Mesenteric fat pad (tissue), 1 donor: ENCODE results near the gene ZFP92. TPM values are rescaled to one million over a fixed set of nuclear protein-coding genes. Genes with fewer than 3 reads are reported as not detected.

Experiments used
- DNase-seq: peaks from one replicate; pipeline ENCODE4 v3.0.0-alpha.2; 2020; ENCODE audit warnings: low spot score
- total RNA-seq: library from RNA; stranded (reverse); fragmentation: NEBNext Ultra II Directional; extraction: Animal tissue kit (Norgen Biotek cat#: 25700); gene quantifications from one replicate; pipeline ENCODE4 v1.2.1, GENCODE V29; 2021
- donor health status: DM: yes; HTN: yes; CAD: no.

The ZFP92 gene
- total RNA-seq, 1 donor from 2014 or later, result 5.4 TPM

DNA sequence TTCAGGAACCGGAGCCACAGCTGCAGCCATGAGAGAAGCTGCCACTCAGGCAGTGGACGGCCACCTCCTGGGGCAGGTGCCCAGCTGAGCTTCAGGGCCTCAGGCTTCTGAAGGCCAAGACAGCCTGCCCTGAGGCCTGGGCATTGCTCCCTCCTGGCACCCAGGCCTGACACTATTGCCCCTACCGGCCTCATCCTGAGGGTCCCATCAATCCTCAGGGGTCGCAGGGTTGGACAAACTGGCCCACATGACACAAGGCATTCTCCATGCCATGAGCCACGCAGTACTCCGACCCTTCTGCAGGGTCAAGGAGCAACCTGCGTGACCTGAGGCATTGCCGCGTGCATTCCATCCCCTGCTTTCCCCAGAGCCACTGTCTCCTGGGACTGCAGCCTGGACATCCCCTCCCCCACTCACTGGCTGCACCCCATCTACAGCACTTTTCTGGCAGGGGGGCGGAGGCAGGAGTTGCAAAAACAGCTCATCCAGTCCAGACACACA, 3.0 kb upstream of the ZFP92 start:
- DNase-seq, result no peak

DNA sequence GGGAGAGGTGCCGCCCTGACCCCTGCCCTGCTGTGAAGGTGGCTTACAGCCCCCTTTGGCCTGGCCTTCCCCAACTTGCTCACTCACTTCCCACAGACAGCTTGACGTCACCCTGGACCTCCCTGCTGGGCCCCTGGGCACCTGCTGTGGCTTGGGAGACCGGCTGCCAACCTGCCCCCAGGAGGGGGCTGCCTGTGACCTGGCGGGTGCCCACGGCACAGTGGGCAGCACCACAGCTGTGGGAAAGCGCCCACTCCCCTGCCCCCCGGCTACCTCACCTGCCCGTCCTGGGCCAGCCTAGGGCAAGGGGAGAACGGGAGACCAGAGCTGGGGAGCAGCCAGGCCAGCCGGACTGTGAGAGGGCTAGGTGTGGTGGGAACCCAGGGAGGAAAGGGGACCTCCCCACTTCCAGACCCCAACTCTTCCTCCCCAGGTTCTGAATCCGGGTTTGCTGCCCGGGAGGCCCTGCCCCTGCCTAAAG, 2.4 kb upstream of the ZFP92 start:
- DNase-seq, result no peak

DNA sequence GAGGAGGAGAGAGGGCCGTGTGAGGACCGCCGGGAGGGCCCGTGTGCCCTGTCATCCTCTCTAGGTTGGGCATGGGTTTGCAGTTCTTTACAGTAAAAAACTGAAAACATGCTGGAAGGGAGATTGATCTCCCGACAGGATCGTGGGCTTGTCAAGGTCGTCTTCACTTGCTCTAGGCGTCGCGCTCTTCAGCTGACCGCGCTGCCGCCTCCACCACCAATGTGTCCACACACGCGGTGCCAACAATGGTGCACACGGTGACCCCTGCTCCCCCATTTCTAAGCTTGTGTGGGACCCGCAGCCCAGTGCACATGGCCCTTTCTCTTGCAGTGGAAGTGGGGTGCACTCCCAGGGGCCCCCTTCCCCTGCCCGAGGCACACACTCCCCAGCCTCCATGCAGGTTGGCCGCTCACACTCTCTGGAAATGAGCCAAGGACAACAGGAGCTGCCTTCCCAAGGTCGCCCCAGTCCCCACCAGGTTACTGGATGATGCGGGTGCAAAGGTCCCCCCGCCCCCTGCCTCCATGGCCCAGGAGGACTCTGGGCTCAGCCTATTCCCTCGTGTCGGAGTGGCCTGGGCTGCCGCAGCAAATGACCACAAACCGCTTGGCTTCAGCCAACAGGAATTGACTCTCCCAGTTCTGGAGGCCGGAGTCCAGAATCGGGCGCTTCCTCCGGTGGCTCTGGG, 1.7 kb upstream of the ZFP92 start:
- no peak for DNase-seq

DNA sequence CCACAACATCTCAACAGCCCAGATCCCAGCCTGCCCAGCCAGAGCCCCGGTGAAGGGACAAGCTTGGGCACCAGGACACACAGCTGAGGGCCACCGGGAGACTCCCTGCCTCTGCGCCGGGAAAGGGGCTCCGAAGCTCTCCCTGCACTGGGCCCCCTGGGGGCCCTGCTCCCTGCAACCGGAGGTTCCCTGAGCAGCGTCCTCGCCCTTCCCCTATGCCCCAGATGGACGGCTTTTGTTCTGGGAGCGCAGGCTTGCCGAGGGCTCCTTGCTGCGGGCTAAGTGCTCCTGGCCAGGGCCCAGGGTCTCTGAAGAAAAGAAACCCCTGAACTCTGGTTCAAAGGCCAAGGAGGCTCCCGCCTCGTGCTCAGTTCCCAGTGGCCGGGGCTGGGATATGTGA, 899 bp upstream of the ZFP92 start:
- no peak for DNase-seq

DNA sequence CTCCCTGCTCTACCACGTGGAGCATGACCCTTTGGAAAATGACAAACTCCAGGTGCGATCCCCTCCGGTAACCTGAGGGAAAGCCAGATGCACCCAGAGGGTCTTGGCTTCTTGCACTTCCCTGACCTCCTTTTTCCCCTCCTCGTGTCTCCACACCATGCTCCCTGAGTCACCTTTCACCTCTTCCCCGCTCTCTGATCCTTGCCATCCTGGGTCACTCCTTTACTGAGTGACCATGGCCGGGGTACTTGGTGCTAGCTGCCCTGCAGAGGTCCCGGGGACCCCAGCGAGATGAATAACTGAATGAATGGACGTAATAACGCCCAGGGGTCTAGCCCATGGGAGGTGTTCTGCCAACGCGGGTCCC, 401 bp upstream of the ZFP92 start:
- no peak for DNase-seq

DNA sequence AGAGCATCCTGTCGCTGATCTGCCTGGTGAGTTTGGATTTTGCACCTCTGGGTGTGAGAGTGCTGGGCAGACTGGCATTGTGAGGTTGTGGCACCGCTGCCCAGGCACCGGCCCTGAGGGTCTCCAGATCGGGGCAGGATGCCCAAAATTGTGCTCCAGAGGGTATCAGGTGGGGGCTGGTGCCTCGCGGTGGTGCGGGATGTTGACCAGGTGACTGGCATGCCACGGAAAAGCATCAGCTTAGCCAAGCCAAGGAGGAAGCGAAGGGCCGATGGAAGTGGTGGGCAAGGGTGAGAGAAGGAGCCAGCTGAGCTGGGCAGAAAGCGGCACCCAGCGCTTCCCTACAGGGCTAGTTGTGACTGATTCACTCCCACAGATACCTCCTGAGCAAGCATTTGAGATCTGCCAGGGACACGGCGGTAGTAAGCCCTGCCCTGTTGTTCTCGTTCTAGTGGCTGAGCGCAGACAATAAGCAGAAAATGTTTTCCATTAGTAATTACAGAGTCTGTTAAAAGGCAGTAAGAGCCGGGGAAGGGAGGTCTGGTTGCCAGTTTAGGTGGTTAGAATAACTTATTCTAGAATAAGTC, 809 bp downstream of the ZFP92 start:
- no peak for DNase-seq

DNA sequence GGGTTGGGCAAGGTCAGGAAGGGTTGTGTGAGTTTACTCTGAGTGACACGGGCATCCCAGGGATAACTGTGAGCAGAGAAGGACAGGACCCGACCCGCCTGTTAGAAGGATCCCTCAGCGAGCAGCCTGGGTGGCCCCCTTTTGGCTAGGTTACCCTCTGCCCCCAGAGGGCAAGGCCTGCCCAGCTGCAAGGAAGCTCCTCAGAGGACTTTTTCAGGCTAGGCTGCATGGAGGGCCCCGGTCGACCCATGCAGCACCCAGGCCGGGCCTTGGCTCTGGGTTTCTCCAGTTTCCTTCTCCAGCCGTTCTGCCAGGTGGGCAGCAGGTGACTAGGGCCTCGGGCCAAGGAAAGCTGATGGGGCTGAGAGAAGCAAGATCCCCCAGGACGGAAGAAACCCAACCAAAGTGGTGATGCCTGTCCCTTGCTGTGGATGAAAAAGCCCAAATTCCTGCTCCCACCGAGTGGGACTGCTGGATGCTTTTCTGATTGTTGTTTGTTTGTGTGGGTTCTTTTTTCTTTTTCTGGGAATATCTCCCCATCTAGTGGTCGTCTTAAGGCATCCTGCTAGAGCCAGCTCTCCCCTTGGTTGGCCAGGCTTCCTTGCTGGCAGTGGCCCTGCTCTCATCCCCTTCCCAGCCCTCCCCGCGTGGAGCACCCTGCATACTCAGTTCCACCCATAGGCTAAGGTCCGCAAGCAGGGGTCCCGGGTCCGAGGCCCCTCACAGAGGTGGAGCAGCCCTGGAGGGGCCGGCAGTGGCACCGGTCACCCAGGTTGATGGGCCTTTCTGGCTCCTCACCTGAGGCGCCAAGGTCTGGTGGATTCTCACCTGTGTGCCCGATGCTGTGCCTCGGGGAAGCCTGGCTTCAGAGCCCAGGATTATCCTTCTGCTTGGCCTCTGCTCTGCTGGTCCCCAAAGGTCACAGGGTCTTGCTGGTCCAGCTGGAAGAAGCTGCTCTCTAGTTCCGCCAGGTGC, 1.8 kb downstream of the ZFP92 start:
- DNase-seq, result no peak

DNA sequence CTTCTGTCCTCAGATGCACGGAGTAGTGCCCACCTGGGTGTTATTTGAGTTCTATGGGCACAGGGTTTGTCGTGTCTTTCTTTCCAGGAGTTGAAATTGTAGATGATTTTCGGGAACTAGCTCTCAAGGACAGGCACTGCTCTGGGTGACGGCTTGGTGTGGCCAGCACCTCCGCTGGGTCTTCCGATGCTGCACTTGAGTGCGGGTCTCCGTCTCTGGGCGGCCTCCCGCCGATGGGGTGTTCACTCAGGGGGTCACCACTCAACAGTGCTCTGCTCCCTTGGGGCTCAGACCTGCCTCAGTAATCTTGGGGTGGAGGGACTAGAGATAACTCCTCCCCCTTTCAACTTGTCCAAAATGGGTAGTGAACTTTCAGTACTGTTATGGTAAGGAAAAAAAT, 2.5 kb downstream of the ZFP92 start:
- DNase-seq, result no peak

DNA sequence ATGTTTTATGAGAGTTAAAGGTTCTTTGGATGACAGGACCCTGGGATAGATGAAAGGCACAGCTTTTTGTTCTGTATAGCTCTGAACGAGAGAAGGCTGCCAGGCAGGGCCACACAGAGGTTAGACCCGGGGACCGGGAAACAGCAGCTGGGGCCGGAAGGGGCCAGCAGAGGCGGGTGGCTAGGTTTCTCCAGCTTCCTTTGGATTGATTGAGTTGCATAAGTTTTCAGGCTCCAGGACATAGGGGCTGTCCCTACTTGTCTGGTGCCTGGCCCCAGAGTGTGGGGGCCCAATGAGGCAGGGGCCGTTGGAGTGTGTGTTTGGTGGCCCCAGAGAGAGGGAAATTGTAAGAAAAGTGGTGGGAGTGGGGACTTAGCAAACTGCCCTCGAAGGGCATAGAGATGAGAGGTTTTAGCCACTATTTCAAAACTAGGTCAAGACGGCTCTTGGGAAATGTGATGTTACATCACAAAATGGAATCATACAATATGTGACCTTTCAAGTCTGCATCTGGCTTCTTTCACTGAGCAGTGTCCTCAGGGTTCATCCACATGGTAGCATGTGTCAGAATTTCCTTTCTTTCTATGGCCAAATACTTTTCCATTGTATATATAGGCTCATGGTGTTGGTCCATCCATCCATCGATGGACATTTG, 3.7 kb downstream of the ZFP92 start:
- DNase-seq, result no peak

DNA sequence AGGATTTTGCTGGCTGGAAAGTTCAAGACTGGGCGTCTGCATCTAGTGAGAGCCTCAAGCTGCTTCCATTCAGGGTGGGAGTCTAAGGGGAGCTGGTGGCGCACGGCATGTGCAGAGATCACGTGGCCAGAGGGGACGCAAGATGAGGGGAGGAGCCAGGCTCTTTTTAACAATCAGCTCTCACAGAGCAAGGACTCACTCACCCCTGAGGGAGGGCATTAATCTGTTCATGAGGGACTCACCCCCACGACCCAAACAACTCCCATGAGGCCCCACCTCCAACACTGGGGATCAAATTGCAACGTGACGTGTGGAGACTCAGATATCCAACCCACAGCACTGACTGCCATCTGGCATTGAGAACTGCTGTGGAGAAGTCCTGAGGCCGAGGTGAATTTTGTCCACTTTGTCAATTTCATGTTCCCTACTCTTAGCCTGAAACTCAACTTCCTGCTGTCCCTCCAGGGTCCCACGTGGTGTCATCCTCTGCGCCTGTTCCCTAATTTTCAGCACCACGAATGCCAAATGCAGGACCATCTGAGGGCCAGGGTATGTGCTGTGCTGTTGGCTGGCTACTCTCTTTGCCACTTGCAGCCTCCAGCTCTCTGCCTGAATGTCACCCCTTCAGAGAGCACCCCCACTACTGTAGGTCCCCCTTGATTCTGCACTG, 5.6 kb downstream of the ZFP92 start:
- no peak for DNase-seq

DNA sequence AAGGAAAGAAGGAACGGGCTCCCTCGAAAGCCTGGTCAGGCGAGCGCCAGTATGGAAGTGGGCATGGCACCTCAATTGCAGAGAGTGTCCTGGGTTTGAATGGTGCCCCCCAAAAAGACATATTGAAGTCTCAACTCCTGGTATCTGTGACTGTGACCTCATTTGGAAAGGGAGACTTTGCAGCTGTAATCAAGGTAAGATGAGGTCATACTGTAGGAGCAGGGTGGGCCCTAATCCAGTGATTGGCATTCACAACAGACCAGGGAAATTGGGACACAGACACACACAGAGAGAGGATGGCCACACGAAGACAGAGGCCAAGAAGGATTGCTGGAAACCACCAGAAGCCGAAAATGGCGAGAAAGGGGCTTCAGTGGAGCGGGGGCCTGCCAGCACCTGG, 6.4 kb downstream of the ZFP92 start:
- DNase-seq, result no peak

DNA sequence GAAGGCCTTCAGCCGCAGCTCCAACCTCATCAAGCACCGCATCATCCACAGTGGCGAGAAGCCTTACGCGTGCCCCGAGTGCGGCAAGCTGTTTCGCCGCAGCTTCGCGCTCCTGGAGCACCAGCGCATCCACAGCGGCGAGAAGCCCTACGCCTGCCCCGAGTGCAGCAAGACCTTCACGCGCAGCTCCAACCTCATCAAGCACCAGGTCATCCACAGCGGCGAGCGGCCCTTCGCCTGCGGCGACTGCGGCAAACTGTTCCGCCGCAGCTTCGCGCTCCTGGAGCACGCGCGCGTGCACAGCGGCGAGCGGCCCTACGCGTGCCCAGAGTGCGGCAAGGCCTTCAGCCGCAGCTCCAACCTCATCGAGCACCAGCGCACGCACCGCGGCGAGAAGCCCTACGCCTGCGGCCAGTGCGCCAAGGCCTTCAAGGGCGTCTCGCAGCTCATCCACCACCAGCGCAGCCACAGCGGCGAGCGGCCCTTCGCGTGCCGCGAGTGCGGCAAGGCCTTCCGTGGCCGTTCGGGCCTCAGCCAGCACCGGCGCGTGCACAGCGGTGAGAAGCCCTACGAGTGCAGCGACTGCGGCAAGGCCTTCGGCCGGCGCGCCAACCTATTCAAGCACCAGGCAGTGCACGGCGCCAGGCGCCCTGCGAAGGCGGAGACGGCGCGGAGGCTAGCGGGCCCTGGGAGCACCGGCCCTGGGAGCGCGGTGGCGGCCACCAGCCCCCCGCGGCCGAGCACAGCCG, 9.8 kb downstream of the ZFP92 start:
- DNase-seq, result no peak

DNA sequence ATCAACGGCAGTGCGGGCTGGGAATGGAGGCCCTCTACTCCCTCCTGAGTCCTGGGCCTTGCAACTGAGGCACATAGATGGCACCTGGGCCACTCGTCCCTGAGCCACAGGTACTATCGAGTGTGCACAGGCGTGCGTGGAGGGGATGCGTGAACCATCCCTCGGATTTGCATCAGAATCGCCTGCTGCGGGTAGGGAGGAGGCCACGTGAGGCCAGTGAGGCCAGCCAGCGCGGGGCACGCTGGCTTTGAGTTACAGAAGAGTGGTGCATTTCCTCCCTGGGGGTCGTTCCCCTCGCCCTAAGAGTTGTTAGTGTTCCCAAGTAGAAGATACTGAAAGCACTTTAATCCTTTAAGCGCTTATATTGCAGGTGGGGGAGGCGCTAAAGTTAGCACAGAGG, 10.6 kb downstream of the ZFP92 start:
- no peak for DNase-seq

DNA sequence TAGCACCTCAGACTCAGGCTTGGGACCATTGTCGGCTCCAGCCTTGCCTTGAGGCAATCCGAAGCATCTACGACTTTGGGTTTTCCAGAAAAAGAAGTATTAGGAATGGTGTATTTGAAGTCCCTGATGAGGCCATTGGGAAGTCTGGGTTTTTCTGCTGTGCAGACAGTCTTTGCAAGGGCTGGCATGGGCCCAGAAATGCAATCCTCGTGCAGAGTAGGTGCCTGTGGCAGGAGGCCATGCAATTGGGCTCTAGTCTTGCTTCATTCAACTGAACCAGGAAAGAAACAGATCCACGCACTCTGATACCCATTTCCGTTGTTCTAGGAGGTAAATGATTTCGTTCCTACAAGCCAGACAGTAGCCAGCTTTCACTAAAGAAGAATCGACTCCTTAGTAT, 12.4 kb downstream of the ZFP92 start:
- no peak for DNase-seq

DNA sequence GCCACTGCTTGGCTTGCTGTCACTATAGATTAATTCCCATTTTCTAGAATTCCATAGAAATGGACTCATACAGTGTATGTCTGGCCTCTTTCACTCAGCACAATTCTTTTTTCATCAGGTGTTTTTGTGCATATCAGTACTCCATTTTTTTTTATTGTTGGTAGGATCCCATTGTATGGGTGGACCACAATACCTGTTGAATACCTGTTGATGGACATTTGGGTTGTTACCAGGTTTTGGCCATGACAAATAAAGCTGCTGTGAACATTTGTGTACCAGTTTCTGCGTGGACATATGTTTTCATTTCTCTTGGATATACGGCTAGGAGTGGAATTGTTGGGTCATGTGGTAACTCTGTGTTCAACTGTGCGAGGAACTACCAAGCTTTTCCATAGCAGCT, 14.9 kb downstream of the ZFP92 start:
- no peak for DNase-seq

DNA sequence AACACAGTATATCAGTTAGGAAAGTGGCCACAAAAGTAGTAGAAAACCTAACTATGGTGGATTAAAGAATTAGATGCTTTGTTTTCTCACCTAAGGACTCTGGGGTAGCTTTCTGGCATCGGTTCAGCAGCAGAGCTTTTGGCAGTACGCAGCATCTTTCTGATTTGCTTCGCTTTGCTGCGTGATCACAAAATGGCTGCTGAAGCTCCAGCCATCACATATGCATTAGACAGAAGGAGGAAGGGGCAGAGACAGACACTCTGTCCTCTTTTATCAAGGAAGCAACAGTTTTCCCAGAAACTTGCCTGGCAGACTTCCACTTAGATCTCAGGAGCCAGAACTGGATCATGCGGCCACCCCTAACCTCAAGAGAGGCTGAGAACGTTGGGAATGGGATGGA, 19.5 kb downstream of the ZFP92 start:
- no peak for DNase-seq

DNA sequence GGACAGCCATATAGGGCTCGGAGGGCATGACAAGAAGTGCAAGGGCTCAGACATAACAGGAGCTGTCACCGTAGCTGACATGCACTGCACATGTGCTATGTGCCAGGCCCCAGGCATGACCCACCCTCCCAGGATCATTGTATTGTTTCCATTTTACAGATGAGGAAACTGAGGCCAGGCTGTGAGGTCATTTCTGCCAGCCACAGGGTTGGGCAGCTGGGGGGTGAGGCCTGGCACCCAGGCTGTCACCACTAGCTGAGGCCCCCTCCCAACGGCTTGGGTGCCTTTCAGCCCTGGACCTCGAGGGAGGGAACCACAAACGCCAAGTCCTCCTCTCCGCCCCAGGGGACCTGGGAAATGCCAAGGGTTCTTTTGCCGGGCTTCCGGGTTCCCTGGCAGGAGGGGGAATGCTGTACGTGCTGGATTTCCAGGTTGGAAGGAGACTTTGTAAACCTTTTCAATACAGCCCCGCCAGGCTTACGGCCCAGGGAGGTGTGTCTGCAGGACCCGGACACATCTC, 21.9 kb downstream of the ZFP92 start:
- no peak for DNase-seq

DNA sequence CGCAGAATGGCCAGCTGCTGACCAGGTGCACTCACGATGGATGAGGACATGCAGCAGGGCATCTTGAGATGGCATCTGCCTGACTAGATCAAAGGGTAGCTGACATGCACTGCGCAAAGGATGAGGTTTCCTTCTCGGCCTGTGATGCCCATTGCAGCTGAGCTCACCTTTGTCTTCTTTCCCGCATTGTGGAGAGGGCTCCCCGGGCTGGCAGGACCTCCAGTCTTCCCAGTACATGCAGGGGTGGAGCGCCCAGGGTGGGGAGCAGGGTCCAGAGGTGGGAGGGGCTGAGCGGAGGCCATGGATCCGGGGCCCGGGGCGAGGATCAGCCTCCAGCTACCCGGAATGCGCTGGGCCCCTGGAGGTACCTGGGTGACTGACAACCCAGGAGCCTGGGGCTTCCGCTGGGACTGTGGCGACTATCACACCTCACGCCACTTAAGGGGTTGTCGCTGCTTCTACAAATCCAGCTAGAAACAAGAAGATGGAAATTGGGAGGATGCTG, 22.6 kb downstream of the ZFP92 start:
- no peak for DNase-seq

DNA sequence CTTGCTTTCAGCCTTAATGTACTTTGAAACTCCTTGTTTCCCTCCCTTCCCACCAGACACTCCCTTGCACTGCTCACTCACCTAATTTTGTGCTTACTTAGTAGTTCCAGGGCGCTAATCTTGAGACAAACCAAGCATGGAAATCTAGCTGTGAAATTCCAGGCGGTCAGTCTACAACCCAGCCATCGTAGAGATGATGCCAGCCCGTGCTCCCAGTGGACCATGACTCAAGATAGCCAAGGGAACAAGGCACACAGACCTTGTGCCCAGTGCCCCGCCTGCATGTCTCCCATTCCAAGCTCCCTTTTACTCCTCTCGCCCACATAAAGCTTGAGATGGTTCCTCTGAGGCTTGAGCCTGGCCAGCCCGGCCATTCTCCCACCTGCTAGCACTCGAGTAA, 23.5 kb downstream of the ZFP92 start:
- no peak for DNase-seq

DNA sequence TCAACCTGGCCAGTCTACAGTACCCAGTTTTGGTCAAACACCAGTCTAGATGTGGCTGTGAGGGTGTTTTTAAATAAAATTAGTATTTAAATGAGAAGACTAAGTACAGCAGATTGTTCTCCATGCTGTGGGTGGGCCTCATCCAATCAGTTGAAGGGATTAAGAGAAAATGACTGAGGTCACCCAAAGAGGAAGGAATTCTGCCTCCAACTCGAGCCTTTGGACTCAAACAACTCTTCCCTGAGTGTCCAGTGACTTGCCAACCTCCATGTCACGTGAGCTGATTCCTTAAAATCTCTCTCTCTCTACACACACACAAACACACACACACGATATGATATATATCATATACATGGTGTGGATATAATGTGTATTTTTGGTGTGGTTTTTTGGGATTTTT, 24.6 kb downstream of the ZFP92 start:
- DNase-seq, result no peak
